H9 (cell line): Measurements from ENCODE around the gene INVS. TPM values are rescaled to one million over a fixed set of nuclear protein-coding genes. Genes with fewer than 3 reads are reported as not detected.

Experiments
- DNase-seq: peaks from one replicate; pipeline ENCODE4 v3.0.0-alpha.2; 2017
- H2AFZ ChIP-seq: one replicate; pipeline ENCODE4 v1.6.1; 2013; ENCODE audit warnings: mild to moderate bottlenecking, low read length, control low read depth, moderate library complexity
- H2AK5ac ChIP-seq: 2 replicates; pipeline ENCODE4 v1.6.1; 2013; ENCODE audit warnings: low read length, control low read depth, mixed read lengths; ENCODE audit not compliant: insufficient read length
- H2BK120ac ChIP-seq: one replicate; pipeline ENCODE4 v1.6.1; 2013; ENCODE audit warnings: low read depth, mild to moderate bottlenecking, low read length, control low read depth, inconsistent platforms; ENCODE audit not compliant: poor library complexity, severe bottlenecking
- H2BK12ac ChIP-seq: 2 replicates; pipeline ENCODE4 v1.6.1; 2013; ENCODE audit warnings: low read length, control low read depth, mixed read lengths, low read depth; ENCODE audit not compliant: insufficient read length
- H2BK15ac ChIP-seq: 2 replicates; pipeline ENCODE4 v1.6.1; 2013; ENCODE audit warnings: low read depth, low read length, control low read depth
- H2BK20ac ChIP-seq: one replicate; pipeline ENCODE4 v1.6.1; 2013; ENCODE audit warnings: low read depth, mild to moderate bottlenecking, low read length, control low read depth, inconsistent platforms; ENCODE audit not compliant: poor library complexity, severe bottlenecking
- H2BK5ac ChIP-seq: 2 replicates; pipeline ENCODE4 v1.6.1; 2013; ENCODE audit warnings: low read length, control low read depth, mixed read lengths; ENCODE audit not compliant: insufficient read length
- H3K14ac ChIP-seq: 2 replicates; pipeline ENCODE4 v1.6.1; 2013; ENCODE audit warnings: low read length, control low read depth; ENCODE audit not compliant: insufficient read depth
- H3K18ac ChIP-seq: 2 replicates; pipeline ENCODE4 v1.6.1; 2013; ENCODE audit warnings: low read depth, mild to moderate bottlenecking, mixed read lengths, low read length, control low read depth; ENCODE audit not compliant: insufficient read length
- H3K23ac ChIP-seq: 2 replicates; pipeline ENCODE4 v1.6.1; 2013; ENCODE audit warnings: low read length, control low read depth, mixed read lengths, low read depth; ENCODE audit not compliant: insufficient read length
- H3K23me2 ChIP-seq: 2 replicates; pipeline ENCODE4 v1.6.1; 2013; ENCODE audit warnings: low read depth, mild to moderate bottlenecking, mixed read lengths, low read length, control low read depth; ENCODE audit not compliant: insufficient read length, poor library complexity, severe bottlenecking
- H3K27ac ChIP-seq: 2 replicates; pipeline ENCODE4 v1.5.1; 2013; ENCODE audit warnings: low read length, control low read depth, mixed read lengths, low read depth; ENCODE audit not compliant: insufficient read length
- H3K27me3 ChIP-seq: 2 replicates; pipeline ENCODE4 v1.6.1; 2013; ENCODE audit warnings: low read length, control low read depth, inconsistent platforms; ENCODE audit not compliant: insufficient read depth
- H3K4ac ChIP-seq: 2 replicates; pipeline ENCODE4 v1.6.1; 2013; ENCODE audit warnings: low read depth, mild to moderate bottlenecking, control low read depth, inconsistent platforms, low read length, moderate library complexity
- H3K4me1 ChIP-seq: 2 replicates; pipeline ENCODE4 v1.6.1; 2013; ENCODE audit warnings: low read length, control low read depth, inconsistent platforms; ENCODE audit not compliant: insufficient read depth
- H3K4me2 ChIP-seq: 2 replicates; pipeline ENCODE4 v1.6.1; 2013; ENCODE audit warnings: low read length, control low read depth, mixed read lengths; ENCODE audit not compliant: insufficient read length, insufficient read depth
- H3K56ac ChIP-seq: 2 replicates; pipeline ENCODE4 v1.6.1; 2013; ENCODE audit warnings: low read depth, mild to moderate bottlenecking, mixed read lengths, low read length, control low read depth; ENCODE audit not compliant: insufficient read length
- H3K79me1 ChIP-seq: 2 replicates; pipeline ENCODE4 v1.6.1; 2013; ENCODE audit warnings: low read depth, mild to moderate bottlenecking, moderate library complexity, low read length, control low read depth, inconsistent platforms; ENCODE audit not compliant: insufficient read depth, poor library complexity, severe bottlenecking
- H3K79me2 ChIP-seq: 2 replicates; pipeline ENCODE4 v1.6.1; 2013; ENCODE audit warnings: low read length, control low read depth, inconsistent platforms; ENCODE audit not compliant: insufficient read depth
- H3K9ac ChIP-seq: 2 replicates; pipeline ENCODE4 v1.6.1; 2013; ENCODE audit warnings: low read length, control low read depth, mixed read lengths; ENCODE audit not compliant: insufficient read length; ENCODE audit errors: extremely low read depth
- H3K9me3 ChIP-seq: one replicate; pipeline ENCODE4 v1.6.1; 2013; ENCODE audit warnings: low read depth, low read length, inconsistent platforms; ENCODE audit not compliant: control insufficient read depth
- H3T11ph ChIP-seq: one replicate; pipeline ENCODE4 v1.6.1; 2013; ENCODE audit warnings: mild to moderate bottlenecking, low read length, control low read depth, inconsistent platforms
- H4K20me1 ChIP-seq: one replicate; pipeline ENCODE4 v1.6.1; 2013; ENCODE audit not compliant: control insufficient read depth, insufficient read length, insufficient read depth
- H4K5ac ChIP-seq: 2 replicates; pipeline ENCODE4 v1.6.1; 2013; ENCODE audit warnings: low read depth, mild to moderate bottlenecking, mixed read lengths, low read length, control low read depth; ENCODE audit not compliant: insufficient read length
- H4K8ac ChIP-seq: replicated peaks from 2 replicates; pipeline ENCODE4 v1.6.1; 2013; ENCODE audit warnings: low read length, control low read depth, mixed read lengths, low read depth; ENCODE audit not compliant: insufficient read length
- H4K91ac ChIP-seq: 2 replicates; pipeline ENCODE4 v1.6.1; 2013; ENCODE audit warnings: low read depth, mild to moderate bottlenecking, moderate library complexity, mixed read lengths, low read length, control low read depth; ENCODE audit not compliant: insufficient read length
- H3K27ac Mint-ChIP-seq, 3 experiments: 2 replicates in 2 of 3; 3 replicates in 1 of 3; pipeline ENCODE4 v1.8.0; 2020 to 2021; ENCODE audit warnings: mixed read lengths in 3 of 3, mild to moderate bottlenecking in 1 of 3, moderate library complexity in 1 of 3
- H3K27me3 Mint-ChIP-seq: 2 replicates; pipeline ENCODE4 v1.8.0; 2021; ENCODE audit warnings: low read depth, mild to moderate bottlenecking, moderate library complexity, mixed read lengths
- H3K36me3 Mint-ChIP-seq, 3 experiments: 2 replicates in 2 of 3; 3 replicates in 1 of 3; pipeline ENCODE4 v1.8.0; 2020 to 2021; ENCODE audit warnings: low read depth in 3 of 3, mixed read lengths in 3 of 3; ENCODE audit not compliant: insufficient read depth in 1 of 3
- H3K4me1 Mint-ChIP-seq, 2 experiments: 2 replicates each; pipeline ENCODE4 v1.8.0; 2020; ENCODE audit warnings: mixed read lengths in 2 of 2
- H3K4me3 Mint-ChIP-seq, 2 experiments: 2 replicates in 1 of 2; 3 replicates in 1 of 2; pipeline ENCODE4 v1.8.0; 2020 to 2021; ENCODE audit warnings: mild to moderate bottlenecking in 2 of 2, mixed read lengths in 2 of 2, moderate library complexity in 1 of 2
- H3K9me3 Mint-ChIP-seq, 2 experiments: 2 replicates in 1 of 2; 3 replicates in 1 of 2; pipeline ENCODE4 v1.8.0; 2020; ENCODE audit warnings: mild to moderate bottlenecking in 2 of 2, mixed read lengths in 2 of 2, moderate library complexity in 1 of 2
- CTCF ChIP-seq: fragments of 200-600 bp; sonication (generic); conservative IDR thresholded peaks from 3 replicates; pipeline ENCODE4 v1.8.0; 2021; ENCODE audit warnings: antibody characterized with exemption, mild to moderate bottlenecking
- WGBS: extraction: QIAGEN DNeasy Blood & Tissue Kit; methylation state at CpG from one replicate; pipeline ENCODE4 v1.1.7; 2013; ENCODE audit warnings: missing lambda C conversion rate, low lambda C conversion rate, mixed read lengths; ENCODE audit not compliant: insufficient read length; ENCODE audit errors: extremely low coverage; 5-methylcytosine and 5-hydroxymethylcytosine counted together
- total RNA-seq: library from RNA; stranded (reverse); gene quantifications from 2 replicates; pipeline ENCODE4 v1.2.1, GENCODE V29; 2021

Gene INVS
- total RNA-seq, 1 experiment from 2014 or later: 7.5 TPM

GRCh38 chr9:100322954-100323536, 224.0 kb downstream of the INVS start:
- TF ChIP-seq CTCF: peak; percentile 81
- Mint-ChIP-seq H3K36me3 (peaks cover 35 to 65% (median 53%) of the 10 kb centered on the region in 3 experiments), H3K4me1 (no peaks in the 10 kb centered on the region; a peak in 1 of 4 replicates), H3K27me3 (no peaks in the 10 kb centered on the region), H3K4me3 (no peak overlapping the region), H3K27ac (peak overlapping the region in 1 of 3 experiments; percentile 30; a peak in 2 of 7 replicates), H3K9me3 (no peaks in the 10 kb centered on the region)
- Histone ChIP-seq H2BK12ac (no peak overlapping the region), H4K5ac (no peak overlapping the region), H3K14ac (no peak overlapping the region), H3T11ph (no peak overlapping the region), H3K18ac (no peak overlapping the region), H2BK120ac (no peak overlapping the region), H2BK5ac (no peak overlapping the region), H3K9ac (no peak overlapping the region), H3K79me2 (peaks cover 2% of the 10 kb centered on the region; the same call in 1 of the 2 replicates), H2BK15ac (no peak overlapping the region), H3K9me3 (no peaks in the 10 kb centered on the region), H3K56ac (no peak overlapping the region), H3K4ac (no peak overlapping the region), H4K20me1 (no peaks in the 10 kb centered on the region), H3K4me2 (no peak overlapping the region), H3K79me1 (peaks cover 2% of the 10 kb centered on the region), H2BK20ac (no peak overlapping the region), H4K91ac (no peak overlapping the region), H2AK5ac (no peak overlapping the region), H3K27ac (no peak overlapping the region), H3K23me2 (no peaks in the 10 kb centered on the region), H4K8ac (no peak overlapping the region), H2AFZ (no peak overlapping the region), H3K27me3 (no peaks in the 10 kb centered on the region), H3K23ac (no peak overlapping the region), H3K4me1 (no peaks in the 10 kb centered on the region)
- no peak for DNase-seq
- no CpG with 5 or more reads among the region's 3 CpGs for WGBS
